ENCODE results near the gene GFI1. TPM values are rescaled to one million over a fixed set of nuclear protein-coding genes. Genes with fewer than 3 reads are reported as not detected.
A peak's percentile ranks its signal among the peaks of the same experiment; 100 is the strongest.

The GFI1 gene
- total and polyA plus RNA-seq, 2 of the 13 experiments (the other 11 are each of a cell fraction or from before 2014, with no cell fraction given) = 10.3 to 10.5 TPM

DNA sequence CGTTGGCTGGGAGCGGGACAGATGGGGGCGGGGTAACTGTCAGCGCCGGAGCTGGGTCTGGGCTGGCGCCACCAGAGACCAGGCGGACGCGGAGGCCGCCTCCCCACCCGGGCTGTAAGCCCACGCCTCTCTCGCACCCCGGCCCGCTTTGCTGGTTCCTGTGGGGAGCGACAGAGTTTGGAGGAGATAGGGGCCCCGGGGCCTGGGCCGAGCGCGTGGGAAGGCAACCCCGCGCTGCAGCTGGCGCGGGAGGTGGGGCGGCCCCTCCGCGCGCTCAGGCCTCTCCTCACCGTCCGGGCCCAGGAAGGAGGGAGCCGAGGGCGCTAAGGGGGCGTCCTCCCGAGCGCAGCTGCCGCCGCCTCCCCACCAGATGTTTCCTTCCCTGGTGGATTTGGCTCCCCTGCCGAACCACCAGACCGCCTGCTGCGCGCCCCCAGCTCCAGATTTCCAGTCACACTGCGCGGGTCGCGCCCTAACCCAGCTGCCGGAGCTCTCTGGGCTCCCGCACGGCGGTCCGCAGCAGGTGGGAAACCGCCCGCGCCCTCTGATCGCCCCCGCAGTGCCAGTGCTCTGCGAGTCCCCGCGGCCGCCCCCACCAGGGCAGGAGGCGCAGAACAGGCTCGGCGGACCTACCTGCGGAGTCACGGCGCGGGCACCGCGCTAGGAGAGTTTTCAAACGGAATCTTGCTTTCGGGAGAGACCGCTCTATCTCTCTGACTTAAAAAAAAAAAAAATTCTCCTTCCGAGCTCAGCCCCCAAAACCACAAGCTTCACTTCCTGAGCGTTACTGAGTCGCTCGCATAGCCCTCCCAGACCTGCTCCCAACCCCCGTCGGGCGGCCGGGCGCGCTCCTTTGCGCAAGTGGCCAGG is 1.1 kb downstream of the GFI1 start (continued):
- TF ChIP-seq, protein P1, sequence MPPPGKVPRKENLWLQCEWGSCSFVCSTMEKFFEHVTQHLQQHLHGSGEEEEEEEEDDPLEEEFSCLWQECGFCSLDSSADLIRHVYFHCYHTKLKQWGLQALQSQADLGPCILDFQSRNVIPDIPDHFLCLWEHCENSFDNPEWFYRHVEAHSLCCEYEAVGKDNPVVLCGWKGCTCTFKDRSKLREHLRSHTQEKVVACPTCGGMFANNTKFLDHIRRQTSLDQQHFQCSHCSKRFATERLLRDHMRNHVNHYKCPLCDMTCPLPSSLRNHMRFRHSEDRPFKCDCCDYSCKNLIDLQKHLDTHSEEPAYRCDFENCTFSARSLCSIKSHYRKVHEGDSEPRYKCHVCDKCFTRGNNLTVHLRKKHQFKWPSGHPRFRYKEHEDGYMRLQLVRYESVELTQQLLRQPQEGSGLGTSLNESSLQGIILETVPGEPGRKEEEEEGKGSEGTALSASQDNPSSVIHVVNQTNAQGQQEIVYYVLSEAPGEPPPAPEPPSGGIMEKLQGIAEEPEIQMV (CRISPR knock-in tag; IDR thresholded peaks at IDR 0.05; ENCODE audit: low read depth) = 0 out of 2 replicates have a peak, but pooled peaks have one; percentile 36
- TF ChIP-seq, protein P2, sequence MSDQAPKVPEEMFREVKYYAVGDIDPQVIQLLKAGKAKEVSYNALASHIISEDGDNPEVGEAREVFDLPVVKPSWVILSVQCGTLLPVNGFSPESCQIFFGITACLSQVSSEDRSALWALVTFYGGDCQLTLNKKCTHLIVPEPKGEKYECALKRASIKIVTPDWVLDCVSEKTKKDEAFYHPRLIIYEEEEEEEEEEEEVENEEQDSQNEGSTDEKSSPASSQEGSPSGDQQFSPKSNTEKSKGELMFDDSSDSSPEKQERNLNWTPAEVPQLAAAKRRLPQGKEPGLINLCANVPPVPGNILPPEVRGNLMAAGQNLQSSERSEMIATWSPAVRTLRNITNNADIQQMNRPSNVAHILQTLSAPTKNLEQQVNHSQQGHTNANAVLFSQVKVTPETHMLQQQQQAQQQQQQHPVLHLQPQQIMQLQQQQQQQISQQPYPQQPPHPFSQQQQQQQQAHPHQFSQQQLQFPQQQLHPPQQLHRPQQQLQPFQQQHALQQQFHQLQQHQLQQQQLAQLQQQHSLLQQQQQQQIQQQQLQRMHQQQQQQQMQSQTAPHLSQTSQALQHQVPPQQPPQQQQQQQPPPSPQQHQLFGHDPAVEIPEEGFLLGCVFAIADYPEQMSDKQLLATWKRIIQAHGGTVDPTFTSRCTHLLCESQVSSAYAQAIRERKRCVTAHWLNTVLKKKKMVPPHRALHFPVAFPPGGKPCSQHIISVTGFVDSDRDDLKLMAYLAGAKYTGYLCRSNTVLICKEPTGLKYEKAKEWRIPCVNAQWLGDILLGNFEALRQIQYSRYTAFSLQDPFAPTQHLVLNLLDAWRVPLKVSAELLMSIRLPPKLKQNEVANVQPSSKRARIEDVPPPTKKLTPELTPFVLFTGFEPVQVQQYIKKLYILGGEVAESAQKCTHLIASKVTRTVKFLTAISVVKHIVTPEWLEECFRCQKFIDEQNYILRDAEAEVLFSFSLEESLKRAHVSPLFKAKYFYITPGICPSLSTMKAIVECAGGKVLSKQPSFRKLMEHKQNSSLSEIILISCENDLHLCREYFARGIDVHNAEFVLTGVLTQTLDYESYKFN (CRISPR knock-in tag; conservative IDR thresholded peaks at IDR 0.05) = no peak
- TF ChIP-seq DMAP1 (CRISPR knock-in tag; IDR thresholded peaks at IDR 0.05) = peak; percentile 35; the same call in 1 of the 2 replicates
- TF ChIP-seq, protein P3, sequence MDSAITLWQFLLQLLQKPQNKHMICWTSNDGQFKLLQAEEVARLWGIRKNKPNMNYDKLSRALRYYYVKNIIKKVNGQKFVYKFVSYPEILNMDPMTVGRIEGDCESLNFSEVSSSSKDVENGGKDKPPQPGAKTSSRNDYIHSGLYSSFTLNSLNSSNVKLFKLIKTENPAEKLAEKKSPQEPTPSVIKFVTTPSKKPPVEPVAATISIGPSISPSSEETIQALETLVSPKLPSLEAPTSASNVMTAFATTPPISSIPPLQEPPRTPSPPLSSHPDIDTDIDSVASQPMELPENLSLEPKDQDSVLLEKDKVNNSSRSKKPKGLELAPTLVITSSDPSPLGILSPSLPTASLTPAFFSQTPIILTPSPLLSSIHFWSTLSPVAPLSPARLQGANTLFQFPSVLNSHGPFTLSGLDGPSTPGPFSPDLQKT (CRISPR knock-in tag; IDR thresholded peaks at IDR 0.05; ENCODE audit: borderline replicate concordance) = no peak
- TF ChIP-seq FOXA3 (CRISPR knock-in tag; IDR thresholded peaks at IDR 0.05) = no peak; the same call in 1 of the 2 replicates
- no peak for TF ChIP-seq SOX6 (IDR thresholded peaks at IDR 0.05)
- TF ChIP-seq SOX6 (CRISPR knock-in tag; IDR thresholded peaks at IDR 0.05) = peak; percentile 15; the same call in 1 of the 2 replicates
- TF ChIP-seq YEATS4 (CRISPR knock-in tag; IDR thresholded peaks at IDR 0.05; ENCODE audit: borderline replicate concordance) = peak; percentile 69
- 0 out of 2 replicates have a peak, but pooled peaks have one; percentile 19 for TF ChIP-seq MTA1 (CRISPR knock-in tag; IDR thresholded peaks at IDR 0.05; ENCODE audit: borderline replicate concordance)
- TF ChIP-seq SMYD3 (CRISPR knock-in tag; IDR thresholded peaks at IDR 0.05) = no peak; the same call in 1 of the 2 replicates
- no peak for TF ChIP-seq ZNF326 (CRISPR knock-in tag; IDR thresholded peaks at IDR 0.05; ENCODE audit: borderline replicate concordance)
- TF ChIP-seq, protein P4, sequence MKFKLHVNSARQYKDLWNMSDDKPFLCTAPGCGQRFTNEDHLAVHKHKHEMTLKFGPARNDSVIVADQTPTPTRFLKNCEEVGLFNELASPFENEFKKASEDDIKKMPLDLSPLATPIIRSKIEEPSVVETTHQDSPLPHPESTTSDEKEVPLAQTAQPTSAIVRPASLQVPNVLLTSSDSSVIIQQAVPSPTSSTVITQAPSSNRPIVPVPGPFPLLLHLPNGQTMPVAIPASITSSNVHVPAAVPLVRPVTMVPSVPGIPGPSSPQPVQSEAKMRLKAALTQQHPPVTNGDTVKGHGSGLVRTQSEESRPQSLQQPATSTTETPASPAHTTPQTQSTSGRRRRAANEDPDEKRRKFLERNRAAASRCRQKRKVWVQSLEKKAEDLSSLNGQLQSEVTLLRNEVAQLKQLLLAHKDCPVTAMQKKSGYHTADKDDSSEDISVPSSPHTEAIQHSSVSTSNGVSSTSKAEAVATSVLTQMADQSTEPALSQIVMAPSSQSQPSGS (CRISPR knock-in tag; IDR thresholded peaks at IDR 0.05) = no peak
- TF ChIP-seq, protein P5, sequence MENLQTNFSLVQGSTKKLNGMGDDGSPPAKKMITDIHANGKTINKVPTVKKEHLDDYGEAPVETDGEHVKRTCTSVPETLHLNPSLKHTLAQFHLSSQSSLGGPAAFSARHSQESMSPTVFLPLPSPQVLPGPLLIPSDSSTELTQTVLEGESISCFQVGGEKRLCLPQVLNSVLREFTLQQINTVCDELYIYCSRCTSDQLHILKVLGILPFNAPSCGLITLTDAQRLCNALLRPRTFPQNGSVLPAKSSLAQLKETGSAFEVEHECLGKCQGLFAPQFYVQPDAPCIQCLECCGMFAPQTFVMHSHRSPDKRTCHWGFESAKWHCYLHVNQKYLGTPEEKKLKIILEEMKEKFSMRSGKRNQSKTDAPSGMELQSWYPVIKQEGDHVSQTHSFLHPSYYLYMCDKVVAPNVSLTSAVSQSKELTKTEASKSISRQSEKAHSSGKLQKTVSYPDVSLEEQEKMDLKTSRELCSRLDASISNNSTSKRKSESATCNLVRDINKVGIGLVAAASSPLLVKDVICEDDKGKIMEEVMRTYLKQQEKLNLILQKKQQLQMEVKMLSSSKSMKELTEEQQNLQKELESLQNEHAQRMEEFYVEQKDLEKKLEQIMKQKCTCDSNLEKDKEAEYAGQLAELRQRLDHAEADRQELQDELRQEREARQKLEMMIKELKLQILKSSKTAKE (CRISPR knock-in tag; IDR thresholded peaks at IDR 0.05; ENCODE audit: borderline replicate concordance) = no peak
- no peak; the same call in 1 of the 2 replicates for TF ChIP-seq ZMAT3 (CRISPR knock-in tag; conservative IDR thresholded peaks at IDR 0.05)
- peak; percentile 49 for TF ChIP-seq KAT8 (CRISPR knock-in tag; IDR thresholded peaks at IDR 0.05)
- 0 out of 2 replicates have a peak, but pooled peaks have one; percentile 33 for TF ChIP-seq SRY (CRISPR knock-in tag; IDR thresholded peaks at IDR 0.05)

Measured in HepG2 (cell line).